Panc1 (cell line): Measurements from ENCODE around the gene SMIM35.

Experiments used
- POLR2AphosphoS5 ChIP-seq: IDR thresholded peaks from 2 replicates; pipeline ENCODE4 v1.6.1; 2012; ENCODE audit warnings: mild to moderate bottlenecking, low read depth, low read length, moderate library complexity
- SIN3A ChIP-seq: IDR thresholded peaks from 2 replicates; pipeline ENCODE4 v1.6.1; 2012; ENCODE audit warnings: low read depth, mild to moderate bottlenecking, low read length, moderate library complexity, borderline replicate concordance; ENCODE audit not compliant: insufficient read depth
- TCF7L2 ChIP-seq: IDR thresholded peaks from 2 replicates; pipeline ENCODE4 v1.6.1; 2011; ENCODE audit warnings: mild to moderate bottlenecking, low read depth, low read length, inconsistent platforms
- TF ChIP-seq, protein P1 (sequence below): fragments of 450-650 bp; IDR thresholded peaks from 2 replicates; pipeline ENCODE4 v1.5.1; 2017; ENCODE audit warnings: mild to moderate bottlenecking
- TF ChIP-seq, protein P2 (sequence below), 2 experiments: IDR thresholded peaks; 2 replicates each; pipeline ENCODE4 v1.6.1; 2011 to 2012; ENCODE audit warnings: low read depth in 2 of 2, control low read depth in 1 of 2, low read length in 1 of 2, mild to moderate bottlenecking in 1 of 2, moderate library complexity in 1 of 2; ENCODE audit not compliant: insufficient read depth in 1 of 2

DNA sequence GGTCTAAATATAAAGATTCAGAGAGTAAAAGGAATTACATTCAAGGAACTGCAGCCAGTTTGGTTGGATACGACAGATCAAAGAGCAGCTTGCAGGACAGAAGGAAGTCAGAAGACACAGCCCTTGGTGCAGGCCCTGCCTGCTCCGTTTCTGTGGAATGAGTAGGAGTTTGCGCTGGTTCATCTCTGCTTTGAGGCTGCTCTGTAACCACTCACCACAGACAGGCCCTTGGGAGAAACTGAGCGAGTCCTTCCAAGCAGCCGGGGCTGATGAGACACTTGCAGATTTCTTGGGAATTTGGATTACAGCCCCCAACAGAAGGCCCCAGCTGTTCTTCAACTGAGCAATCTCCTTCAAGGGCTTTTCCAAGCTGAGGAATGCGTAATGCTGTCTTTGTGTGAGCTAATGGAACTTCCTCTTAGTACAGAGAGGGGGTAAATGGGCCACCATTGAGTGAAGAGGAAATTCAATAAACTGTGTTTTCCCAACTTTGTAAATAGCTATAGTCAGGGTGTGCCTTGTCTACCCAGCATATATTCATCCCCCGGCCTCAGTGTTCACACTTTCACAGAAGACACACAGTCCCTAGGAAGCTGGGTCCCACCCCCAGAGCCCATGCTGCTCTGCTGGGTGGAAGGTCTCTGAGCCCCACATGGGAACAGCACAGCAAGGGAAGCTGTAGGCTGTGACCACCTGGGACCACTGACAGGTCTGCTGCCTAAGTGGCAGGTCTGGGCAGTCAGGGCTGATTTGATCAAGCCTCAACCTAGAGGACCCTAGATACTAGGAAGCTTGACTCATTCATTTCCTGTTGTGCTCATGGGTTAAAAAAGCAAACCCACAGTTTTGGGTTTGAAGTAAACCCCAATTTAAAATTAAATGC, 84.0 kb downstream of the SMIM35 start:
- TF ChIP-seq, protein P1, sequence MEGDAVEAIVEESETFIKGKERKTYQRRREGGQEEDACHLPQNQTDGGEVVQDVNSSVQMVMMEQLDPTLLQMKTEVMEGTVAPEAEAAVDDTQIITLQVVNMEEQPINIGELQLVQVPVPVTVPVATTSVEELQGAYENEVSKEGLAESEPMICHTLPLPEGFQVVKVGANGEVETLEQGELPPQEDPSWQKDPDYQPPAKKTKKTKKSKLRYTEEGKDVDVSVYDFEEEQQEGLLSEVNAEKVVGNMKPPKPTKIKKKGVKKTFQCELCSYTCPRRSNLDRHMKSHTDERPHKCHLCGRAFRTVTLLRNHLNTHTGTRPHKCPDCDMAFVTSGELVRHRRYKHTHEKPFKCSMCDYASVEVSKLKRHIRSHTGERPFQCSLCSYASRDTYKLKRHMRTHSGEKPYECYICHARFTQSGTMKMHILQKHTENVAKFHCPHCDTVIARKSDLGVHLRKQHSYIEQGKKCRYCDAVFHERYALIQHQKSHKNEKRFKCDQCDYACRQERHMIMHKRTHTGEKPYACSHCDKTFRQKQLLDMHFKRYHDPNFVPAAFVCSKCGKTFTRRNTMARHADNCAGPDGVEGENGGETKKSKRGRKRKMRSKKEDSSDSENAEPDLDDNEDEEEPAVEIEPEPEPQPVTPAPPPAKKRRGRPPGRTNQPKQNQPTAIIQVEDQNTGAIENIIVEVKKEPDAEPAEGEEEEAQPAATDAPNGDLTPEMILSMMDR, result no peak
- TF ChIP-seq POLR2AphosphoS5 (no peak), SIN3A (no peak), TCF7L2 (no peak)
- TF ChIP-seq, protein P2, sequence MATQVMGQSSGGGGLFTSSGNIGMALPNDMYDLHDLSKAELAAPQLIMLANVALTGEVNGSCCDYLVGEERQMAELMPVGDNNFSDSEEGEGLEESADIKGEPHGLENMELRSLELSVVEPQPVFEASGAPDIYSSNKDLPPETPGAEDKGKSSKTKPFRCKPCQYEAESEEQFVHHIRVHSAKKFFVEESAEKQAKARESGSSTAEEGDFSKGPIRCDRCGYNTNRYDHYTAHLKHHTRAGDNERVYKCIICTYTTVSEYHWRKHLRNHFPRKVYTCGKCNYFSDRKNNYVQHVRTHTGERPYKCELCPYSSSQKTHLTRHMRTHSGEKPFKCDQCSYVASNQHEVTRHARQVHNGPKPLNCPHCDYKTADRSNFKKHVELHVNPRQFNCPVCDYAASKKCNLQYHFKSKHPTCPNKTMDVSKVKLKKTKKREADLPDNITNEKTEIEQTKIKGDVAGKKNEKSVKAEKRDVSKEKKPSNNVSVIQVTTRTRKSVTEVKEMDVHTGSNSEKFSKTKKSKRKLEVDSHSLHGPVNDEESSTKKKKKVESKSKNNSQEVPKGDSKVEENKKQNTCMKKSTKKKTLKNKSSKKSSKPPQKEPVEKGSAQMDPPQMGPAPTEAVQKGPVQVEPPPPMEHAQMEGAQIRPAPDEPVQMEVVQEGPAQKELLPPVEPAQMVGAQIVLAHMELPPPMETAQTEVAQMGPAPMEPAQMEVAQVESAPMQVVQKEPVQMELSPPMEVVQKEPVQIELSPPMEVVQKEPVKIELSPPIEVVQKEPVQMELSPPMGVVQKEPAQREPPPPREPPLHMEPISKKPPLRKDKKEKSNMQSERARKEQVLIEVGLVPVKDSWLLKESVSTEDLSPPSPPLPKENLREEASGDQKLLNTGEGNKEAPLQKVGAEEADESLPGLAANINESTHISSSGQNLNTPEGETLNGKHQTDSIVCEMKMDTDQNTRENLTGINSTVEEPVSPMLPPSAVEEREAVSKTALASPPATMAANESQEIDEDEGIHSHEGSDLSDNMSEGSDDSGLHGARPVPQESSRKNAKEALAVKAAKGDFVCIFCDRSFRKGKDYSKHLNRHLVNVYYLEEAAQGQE (IDR thresholded peaks at IDR 0.05; ENCODE audit: insufficient read depth in 1 of 2, low read depth in 2 of 2, low read length in 1 of 2), result no peak
